Measurements from ENCODE around the gene CYB5A. TPM values are rescaled to one million over a fixed set of nuclear protein-coding genes. Genes with fewer than 3 reads are reported as not detected.

The CYB5A gene
- total RNA-seq, 1 donor from 2014 or later, result 53.2 TPM

- FAIRE-seq, result no peak
- Histone ChIP-seq H3K27me3 (ENCODE audit: control insufficient read depth, insufficient read depth, low read length) (no peaks in the 10 kb centered on the region), H3K36me3 (ENCODE audit: control insufficient read depth, insufficient read depth, low read length) (no peaks in the 10 kb centered on the region), H3K4me3 (ENCODE audit: low read depth, low read length) (no peak overlapping the region)
- no peak for DNase-seq (ENCODE audit: low read depth)
- TF ChIP-seq, protein P1, sequence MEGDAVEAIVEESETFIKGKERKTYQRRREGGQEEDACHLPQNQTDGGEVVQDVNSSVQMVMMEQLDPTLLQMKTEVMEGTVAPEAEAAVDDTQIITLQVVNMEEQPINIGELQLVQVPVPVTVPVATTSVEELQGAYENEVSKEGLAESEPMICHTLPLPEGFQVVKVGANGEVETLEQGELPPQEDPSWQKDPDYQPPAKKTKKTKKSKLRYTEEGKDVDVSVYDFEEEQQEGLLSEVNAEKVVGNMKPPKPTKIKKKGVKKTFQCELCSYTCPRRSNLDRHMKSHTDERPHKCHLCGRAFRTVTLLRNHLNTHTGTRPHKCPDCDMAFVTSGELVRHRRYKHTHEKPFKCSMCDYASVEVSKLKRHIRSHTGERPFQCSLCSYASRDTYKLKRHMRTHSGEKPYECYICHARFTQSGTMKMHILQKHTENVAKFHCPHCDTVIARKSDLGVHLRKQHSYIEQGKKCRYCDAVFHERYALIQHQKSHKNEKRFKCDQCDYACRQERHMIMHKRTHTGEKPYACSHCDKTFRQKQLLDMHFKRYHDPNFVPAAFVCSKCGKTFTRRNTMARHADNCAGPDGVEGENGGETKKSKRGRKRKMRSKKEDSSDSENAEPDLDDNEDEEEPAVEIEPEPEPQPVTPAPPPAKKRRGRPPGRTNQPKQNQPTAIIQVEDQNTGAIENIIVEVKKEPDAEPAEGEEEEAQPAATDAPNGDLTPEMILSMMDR (IDR thresholded peaks at IDR 0.05; ENCODE audit: insufficient read depth, low read length, severe bottlenecking), result no peak
Measured at GRCh38 chr18:74229891-74230290, 61.9 kb downstream of the CYB5A start.

GRCh38 chr18:74229005-74229404 lies 62.8 kb downstream of the CYB5A start:
- H3K27me3 ChIP-seq (ENCODE audit: control insufficient read depth, insufficient read depth, low read length), result no peaks in the 10 kb centered on the region
- H3K4me3 ChIP-seq (ENCODE audit: low read depth, low read length), result no peak overlapping the region
- DNase-seq (ENCODE audit: low read depth) (no peak), FAIRE-seq (no peak)
- TF ChIP-seq, protein P1 (IDR thresholded peaks at IDR 0.05; ENCODE audit: insufficient read depth, low read length, severe bottlenecking), result no peak
- no peaks in the 10 kb centered on the region for H3K36me3 ChIP-seq (ENCODE audit: control insufficient read depth, insufficient read depth, low read length)

DNA sequence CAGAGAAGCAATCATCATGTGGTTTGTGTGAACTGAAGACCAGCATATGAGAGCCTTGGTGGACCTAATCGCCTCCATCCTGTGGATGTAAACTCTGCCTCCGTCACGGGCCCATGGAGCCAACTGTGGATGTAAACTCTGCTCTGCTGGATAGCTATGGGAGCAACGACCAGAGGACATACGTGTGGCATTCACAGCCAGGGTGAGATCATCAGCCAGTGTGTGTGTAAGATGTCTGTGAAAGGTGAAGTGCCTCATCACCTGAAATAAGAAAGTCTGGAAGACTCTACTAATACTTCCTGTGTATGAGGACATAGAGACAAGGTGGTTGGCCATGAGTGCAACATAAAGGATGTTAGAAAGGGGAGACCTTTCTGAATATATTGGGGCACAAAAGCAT lies 63.5 kb downstream of the CYB5A start:
- peak; percentile 72 for FAIRE-seq

DNA sequence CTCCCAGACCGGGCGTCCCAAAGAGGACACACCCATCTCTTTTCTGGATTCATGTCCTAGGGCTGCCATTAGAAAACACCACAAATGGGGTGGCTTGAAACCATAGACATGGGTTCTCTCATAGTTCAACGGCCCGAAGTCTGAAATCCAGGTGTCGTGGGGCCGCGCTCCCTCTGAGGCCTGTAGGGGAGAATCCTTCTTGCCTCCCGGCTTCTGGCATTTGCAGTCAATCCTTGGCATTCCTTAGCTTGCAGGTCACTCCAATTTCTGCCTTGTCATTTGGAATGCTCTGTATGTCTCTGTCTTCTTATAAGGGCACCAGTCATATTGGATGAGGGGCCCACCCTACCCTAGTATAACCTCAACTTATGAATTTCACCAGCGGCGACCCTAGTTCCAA lies 65.1 kb downstream of the CYB5A start:
- DNase-seq (ENCODE audit: low read depth) (no peak), FAIRE-seq (no peak)
- H3K4me3 ChIP-seq (ENCODE audit: low read depth, low read length), result no peak overlapping the region
- TF ChIP-seq, protein P1 (IDR thresholded peaks at IDR 0.05; ENCODE audit: insufficient read depth, low read length, severe bottlenecking), result no peak
- no peaks in the 10 kb centered on the region for H3K36me3 ChIP-seq (ENCODE audit: control insufficient read depth, insufficient read depth, low read length)
- H3K27me3 ChIP-seq (ENCODE audit: control insufficient read depth, insufficient read depth, low read length), result no peaks in the 10 kb centered on the region

More for the DNA sequence above, 63.5 kb downstream of the CYB5A start:
- peak; percentile 18 for DNase-seq (ENCODE audit: low read depth)
- H3K27me3 ChIP-seq (ENCODE audit: control insufficient read depth, insufficient read depth, low read length), result no peaks in the 10 kb centered on the region
- TF ChIP-seq, protein P1 (IDR thresholded peaks at IDR 0.05; ENCODE audit: insufficient read depth, low read length, severe bottlenecking), result no peak
- H3K4me3 ChIP-seq (ENCODE audit: low read depth, low read length), result no peak overlapping the region
- H3K36me3 ChIP-seq (ENCODE audit: control insufficient read depth, insufficient read depth, low read length), result no peaks in the 10 kb centered on the region

DNA sequence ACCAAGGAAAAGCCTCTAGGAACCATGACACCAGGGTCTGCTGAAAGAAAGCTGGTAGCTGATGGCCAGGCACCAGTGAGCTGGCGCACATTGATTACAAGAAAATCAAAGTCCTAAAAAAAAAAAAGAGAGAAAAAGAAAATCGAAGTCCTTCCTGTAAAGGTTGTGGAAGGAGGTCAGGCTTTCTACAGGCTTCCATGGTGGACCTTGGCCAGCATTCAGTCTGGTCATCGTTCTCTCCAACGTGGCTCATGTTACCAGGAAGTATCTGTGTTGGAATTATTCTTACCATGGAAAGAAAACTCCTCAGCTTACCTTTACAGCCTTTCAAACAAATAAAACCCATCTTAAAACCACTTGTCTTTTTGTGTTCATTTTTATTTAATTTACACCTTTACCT lies 65.6 kb downstream of the CYB5A start:
- FAIRE-seq, result no peak
- TF ChIP-seq, protein P1 (IDR thresholded peaks at IDR 0.05; ENCODE audit: insufficient read depth, low read length, severe bottlenecking), result no peak

GRCh38 chr18:74225193-74225840 lies 66.4 kb downstream of the CYB5A start:
- peak; percentile 33 for DNase-seq (ENCODE audit: low read depth)
- peak; percentile 7 for FAIRE-seq

More for the DNA sequence above, 65.6 kb downstream of the CYB5A start:
- Histone ChIP-seq H3K4me3 (ENCODE audit: low read depth, low read length) (no peak overlapping the region), H3K27me3 (ENCODE audit: control insufficient read depth, insufficient read depth, low read length) (no peaks in the 10 kb centered on the region), H3K36me3 (ENCODE audit: control insufficient read depth, insufficient read depth, low read length) (no peaks in the 10 kb centered on the region)
- DNase-seq (ENCODE audit: low read depth), result no peak

More at GRCh38 chr18:74225193-74225840, 66.4 kb downstream of the CYB5A start:
- no peaks in the 10 kb centered on the region for H3K27me3 ChIP-seq (ENCODE audit: control insufficient read depth, insufficient read depth, low read length)
- H3K4me3 ChIP-seq (ENCODE audit: low read depth, low read length), result no peak overlapping the region
- H3K36me3 ChIP-seq (ENCODE audit: control insufficient read depth, insufficient read depth, low read length), result no peaks in the 10 kb centered on the region
- TF ChIP-seq, protein P1 (IDR thresholded peaks at IDR 0.05; ENCODE audit: insufficient read depth, low read length, severe bottlenecking), result no peak
